Fibroblast of lung (primary cell): ENCODE data around the gene MYRF. TPM values are rescaled to one million over a fixed set of nuclear protein-coding genes. Genes with fewer than 3 reads are reported as not detected.

Source experiments
- DNase-seq, 2 donors: peaks; one replicate each; pipeline versions ENCODE4 v3.0.0 to v3.0.0-alpha.2; 2010; ENCODE audit warnings: low read depth in 2 of 2
- H2AFZ ChIP-seq: 2 replicates; pipeline ENCODE4 v1.5.1; 2012; ENCODE audit warnings: low read length, control low read depth, inconsistent platforms
- H3K27ac ChIP-seq: 2 replicates; pipeline ENCODE4 v1.5.1; 2011; ENCODE audit warnings: low read length, control low read depth; ENCODE audit not compliant: insufficient read depth
- H3K27me3 ChIP-seq: 2 replicates; pipeline ENCODE4 v1.5.1; 2011; ENCODE audit warnings: mild to moderate bottlenecking, low read length; ENCODE audit not compliant: control insufficient read depth, insufficient read depth
- H3K36me3 ChIP-seq: 2 replicates; pipeline ENCODE4 v1.5.1; 2011; ENCODE audit warnings: low read length; ENCODE audit not compliant: control insufficient read depth, insufficient read depth
- H3K4me1 ChIP-seq: 2 replicates; pipeline ENCODE4 v1.5.1; 2011; ENCODE audit warnings: low read length; ENCODE audit not compliant: control insufficient read depth, insufficient read depth; ENCODE audit errors: extremely low read depth
- H3K4me2 ChIP-seq: 2 replicates; pipeline ENCODE4 v1.5.1; 2011; ENCODE audit warnings: low read length, control low read depth; ENCODE audit not compliant: insufficient read depth; ENCODE audit errors: extremely low read depth
- H3K4me3 ChIP-seq, 4 experiments: fragments of 200-600 bp in 1 of 4; sonication (generic) in 1 of 4; replicated peaks in 1 of 4; 2 replicates each; pipeline ENCODE4 v1.5.1; 2011 to 2016; ENCODE audit warnings: low read length in 4 of 4, low read depth in 3 of 4, mild to moderate bottlenecking in 3 of 4, control low read depth in 2 of 4, inconsistent platforms in 1 of 4, mixed read lengths in 1 of 4; ENCODE audit not compliant: insufficient read depth in 1 of 4; ENCODE audit errors: control extremely low read depth in 1 of 4
- H3K79me2 ChIP-seq: 2 replicates; pipeline ENCODE4 v1.5.1; 2012; ENCODE audit warnings: mild to moderate bottlenecking, low read length, inconsistent platforms; ENCODE audit not compliant: control insufficient read depth, insufficient read depth
- H3K9ac ChIP-seq: 2 replicates; pipeline ENCODE4 v1.5.1; 2011; ENCODE audit warnings: mild to moderate bottlenecking, low read length, control low read depth; ENCODE audit not compliant: insufficient read depth
- H3K9me3 ChIP-seq: 2 replicates; pipeline ENCODE4 v1.5.1; 2012; ENCODE audit warnings: low read depth, low read length; ENCODE audit not compliant: control insufficient read depth, insufficient read depth
- H4K20me1 ChIP-seq: 2 replicates; pipeline ENCODE4 v1.5.1; 2011; ENCODE audit warnings: low read length; ENCODE audit not compliant: control insufficient read depth, insufficient read depth; ENCODE audit errors: extremely low read depth
- CTCF ChIP-seq, 2 donors: IDR thresholded peaks in 1 of 2; conservative IDR thresholded peaks in 1 of 2; 1 replicate in 1 of 2; 2 replicates in 1 of 2; pipeline ENCODE4 v1.5.1; 2011 to 2012; ENCODE audit warnings: low read length in 2 of 2, control low read depth in 1 of 2, inconsistent platforms in 1 of 2, low read depth in 1 of 2, mild to moderate bottlenecking in 1 of 2
- EZH2 ChIP-seq: IDR thresholded peaks from 2 replicates; pipeline ENCODE4 v1.5.1; 2012; ENCODE audit warnings: low read length, control low read depth, mild to moderate bottlenecking; ENCODE audit errors: missing control alignments
- polyA plus RNA-seq, 2 donors: library from polyadenylated mRNA; depleted of rRNA in 1 of 2; stranded (reverse) in 1 of 2; unstranded in 1 of 2; fragments of >200 nt; gene quantifications; 2 replicates each; pipeline ENCODE4 v1.2.1, GENCODE V29; 2011 to 2012; ENCODE audit warnings: missing spikeins in 1 of 2
- total RNA-seq: library from RNA; depleted of rRNA; stranded (reverse); fragments of >200 nt; gene quantifications from 2 replicates; pipeline ENCODE4 v1.2.1, GENCODE V29; 2014

The MYRF gene
- total and polyA plus RNA-seq, 2 donors (not counting 1 experiment from before 2014, with no cell fraction given): 0.10 to 0.17 TPM

- Histone ChIP-seq H3K9ac (no peak overlapping the region), H3K9me3 (no peaks in the 10 kb centered on the region)
- TF ChIP-seq CTCF (conservative IDR thresholded peaks at IDR 0.05 in 1 of 2, IDR thresholded peaks at IDR 0.05 in 1 of 2; ENCODE audit: low read depth in 1 of 2, low read length in 2 of 2) (peak; percentile 94 to 99), EZH2 (no peak)
These were observed 19.1 kb upstream of the MYRF start for GRCh38 chr11:61733120-61733978.

GRCh38 chr11:61734767-61735166 is 17.7 kb upstream of the MYRF start:
- Histone ChIP-seq H4K20me1 (no peaks in the 10 kb centered on the region), H3K9ac (no peak overlapping the region), H3K79me2 (no peaks in the 10 kb centered on the region), H3K9me3 (no peaks in the 10 kb centered on the region), H3K4me1 (peaks cover 9% of the 10 kb centered on the region), H3K36me3 (peaks cover 2% of the 10 kb centered on the region), H3K27ac (no peak overlapping the region), H3K4me2 (no peak overlapping the region), H3K4me3 (no peak overlapping the region), H2AFZ (no peak overlapping the region), H3K27me3 (no peaks in the 10 kb centered on the region)
- DNase-seq: no peak
- TF ChIP-seq CTCF (conservative IDR thresholded peaks at IDR 0.05 in 1 of 2, IDR thresholded peaks at IDR 0.05 in 1 of 2; ENCODE audit: low read depth in 1 of 2, low read length in 2 of 2) (no peak), EZH2 (no peak)

More at GRCh38 chr11:61733120-61733978, 19.1 kb upstream of the MYRF start:
- H3K4me1 ChIP-seq: peaks cover 9% of the 10 kb centered on the region
- no peak overlapping the region for H3K4me3 ChIP-seq
- H3K27ac ChIP-seq: peak overlapping the region; percentile 63
- peak overlapping the region; percentile 39 for H2AFZ ChIP-seq
- H4K20me1 ChIP-seq: no peaks in the 10 kb centered on the region
- DNase-seq: peak; percentile 68 to 84
- H3K79me2 ChIP-seq: no peaks in the 10 kb centered on the region
- peaks cover 2% of the 10 kb centered on the region for H3K36me3 ChIP-seq
- no peak overlapping the region for H3K4me2 ChIP-seq
- no peaks in the 10 kb centered on the region for H3K27me3 ChIP-seq

- no peak for DNase-seq
- H4K20me1 ChIP-seq: no peaks in the 10 kb centered on the region
- no peak overlapping the region for H2AFZ ChIP-seq
- H3K27me3 ChIP-seq: no peaks in the 10 kb centered on the region
- no peaks in the 10 kb centered on the region for H3K79me2 ChIP-seq
- no peak overlapping the region for H3K4me2 ChIP-seq
- no peak overlapping the region for H3K4me3 ChIP-seq
- no peaks in the 10 kb centered on the region for H3K9me3 ChIP-seq
- peaks cover 9% of the 10 kb centered on the region for H3K4me1 ChIP-seq
- H3K27ac ChIP-seq: no peak overlapping the region
- H3K9ac ChIP-seq: no peak overlapping the region
- peaks cover 2% of the 10 kb centered on the region for H3K36me3 ChIP-seq
- TF ChIP-seq CTCF (conservative IDR thresholded peaks at IDR 0.05 in 1 of 2, IDR thresholded peaks at IDR 0.05 in 1 of 2; ENCODE audit: low read depth in 1 of 2, low read length in 2 of 2) (no peak), EZH2 (no peak)
These were observed 17.0 kb upstream of the MYRF start for GRCh38 chr11:61735391-61735790.
